Measurements from ENCODE around the gene RUVBL2. TPM values are rescaled to one million over a fixed set of nuclear protein-coding genes. Genes with fewer than 3 reads are reported as not detected.
"Not testable (repeated sequence)": the region's sequence is repeated elsewhere in the genome, so short reads cannot be mapped to it uniquely, and the experiment has no call there.

RUVBL2 gene
- total RNA-seq, 1 experiment from 2014 or later: 322 TPM

DNA sequence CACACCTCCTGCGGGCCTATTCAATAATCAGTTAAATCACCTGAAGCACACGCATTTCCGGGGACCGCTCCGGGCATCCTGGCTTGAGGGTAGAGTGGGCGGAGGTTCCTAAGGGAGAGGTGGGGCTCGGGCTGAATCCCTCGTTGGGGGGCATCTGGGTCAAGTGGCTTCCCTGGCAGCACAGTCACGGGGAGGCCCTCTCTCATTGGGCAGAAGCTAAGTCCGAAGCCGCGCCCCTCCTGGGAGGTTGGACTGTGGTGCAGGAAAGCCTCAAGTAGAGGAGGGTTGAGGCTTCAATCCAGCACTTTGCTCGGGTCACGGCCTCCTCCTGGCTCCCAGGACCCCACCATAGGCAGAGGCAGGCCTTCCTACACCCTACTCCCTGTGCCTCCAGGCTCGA lies 49.9 kb downstream of the RUVBL2 start, which contains the start of gene CGB5:
TSS of gene CGB5 (plus strand) at position 301 of the 400 bp plus-strand sequence. CDS start 362 bp downstream, outside the sequence.
- DNase-seq (ENCODE audit: low read depth in 1 of 2, low spot score in 2 of 2); H3K4me3 ChIP-seq; H3K27me3 ChIP-seq (replicated peaks); H3K27ac ChIP-seq; H3K9me3 ChIP-seq (replicated peaks); H3K36me3 ChIP-seq: not testable (repeated sequence)
- H3K4me1 ChIP-seq (replicated peaks): peaks cover 15% of the 10 kb centered on the region

DNA sequence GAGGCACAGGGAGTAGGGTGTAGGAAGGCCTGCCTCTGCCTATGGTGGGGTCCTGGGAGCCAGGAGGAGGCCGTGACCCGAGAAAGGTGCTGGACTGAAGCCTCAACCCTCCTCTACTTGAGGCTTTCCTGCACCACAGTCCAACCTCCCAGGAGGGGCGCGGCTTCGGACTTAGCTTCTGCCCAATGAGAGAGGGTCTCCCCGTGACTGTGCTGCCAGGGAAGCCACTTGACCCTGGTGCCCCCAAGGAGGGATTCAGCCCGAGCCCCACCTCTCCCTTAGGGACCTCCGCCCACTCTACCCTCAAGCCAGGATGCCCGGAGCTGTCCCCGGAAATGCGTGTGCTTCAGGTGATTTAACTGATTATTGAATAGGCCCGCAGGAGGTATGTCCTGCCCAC lies 55.3 kb downstream of the RUVBL2 start, which contains the start of gene CGB8:
TSS of gene CGB8 (minus strand) at position 101 of the 400 bp plus-strand sequence. CDS start 372 bp downstream, outside the sequence.
- H3K4me1 ChIP-seq (replicated peaks); H3K4me3 ChIP-seq; H3K36me3 ChIP-seq; DNase-seq (ENCODE audit: low read depth in 1 of 2, low spot score in 2 of 2); H3K27me3 ChIP-seq (replicated peaks); H3K9me3 ChIP-seq (replicated peaks); H3K27ac ChIP-seq: not testable (repeated sequence)

DNA sequence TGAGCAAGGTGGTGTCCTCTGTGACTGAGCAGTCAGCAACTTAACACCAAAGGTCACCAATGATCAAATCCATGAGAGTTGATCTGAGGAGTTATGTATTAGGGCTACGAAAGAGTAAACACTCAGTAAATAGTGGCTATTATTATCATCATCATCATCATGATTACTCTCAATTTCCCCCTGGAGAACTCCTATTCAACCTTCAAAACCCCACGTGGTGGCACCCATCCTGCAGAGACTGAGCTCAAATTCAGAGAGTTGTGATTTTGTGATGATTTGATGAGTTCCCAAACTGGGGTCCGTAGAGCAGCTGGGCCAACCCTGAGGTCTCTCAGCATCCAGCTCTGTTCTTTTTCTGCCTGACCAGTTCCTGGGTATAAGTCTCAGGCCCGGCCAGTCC lies 56.1 kb downstream of the RUVBL2 start:
- H3K9me3 ChIP-seq (replicated peaks); DNase-seq (ENCODE audit: low read depth in 1 of 2, low spot score in 2 of 2); H3K4me1 ChIP-seq (replicated peaks); H3K36me3 ChIP-seq; H3K27me3 ChIP-seq (replicated peaks); H3K27ac ChIP-seq; H3K4me3 ChIP-seq: not testable (repeated sequence)

DNA sequence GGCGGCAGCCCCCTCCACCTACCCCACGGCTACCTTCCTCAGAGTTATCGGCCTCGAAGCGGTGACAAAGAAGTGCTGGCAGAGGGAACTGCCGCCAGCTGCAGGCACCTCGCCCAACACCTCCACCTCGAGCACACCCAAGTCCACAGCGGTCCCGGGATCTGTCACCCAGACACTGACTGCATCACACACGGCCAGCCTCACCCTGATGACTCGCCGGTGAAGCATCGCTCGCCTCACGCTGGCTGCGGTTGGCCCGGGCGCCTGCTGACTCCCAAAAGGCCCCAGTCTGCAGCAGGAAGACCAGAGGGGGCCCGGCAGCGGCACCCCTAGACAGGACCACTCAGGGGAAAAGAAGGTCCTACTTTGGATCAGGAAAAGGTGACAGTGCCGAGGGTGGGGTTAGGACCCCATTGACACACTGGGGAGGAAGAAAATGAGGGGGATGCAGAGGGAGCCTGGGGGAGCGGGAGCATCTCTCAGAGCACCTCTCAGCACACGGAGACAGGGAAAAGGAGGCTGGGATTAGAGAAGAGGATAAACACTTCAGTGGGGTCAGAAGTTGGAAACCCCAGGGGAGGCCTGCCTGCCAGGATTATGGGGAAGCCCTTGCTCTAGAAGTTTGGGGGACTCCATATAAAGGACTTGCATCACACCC lies 56.8 kb downstream of the RUVBL2 start:
- not testable (repeated sequence) for H3K27me3 ChIP-seq (replicated peaks); H3K9me3 ChIP-seq (replicated peaks); H3K36me3 ChIP-seq; H3K27ac ChIP-seq; H3K4me1 ChIP-seq (replicated peaks); H3K4me3 ChIP-seq
- peak; percentile 60 to 83 for DNase-seq (ENCODE audit: low read depth in 1 of 2, low spot score in 2 of 2)

DNA sequence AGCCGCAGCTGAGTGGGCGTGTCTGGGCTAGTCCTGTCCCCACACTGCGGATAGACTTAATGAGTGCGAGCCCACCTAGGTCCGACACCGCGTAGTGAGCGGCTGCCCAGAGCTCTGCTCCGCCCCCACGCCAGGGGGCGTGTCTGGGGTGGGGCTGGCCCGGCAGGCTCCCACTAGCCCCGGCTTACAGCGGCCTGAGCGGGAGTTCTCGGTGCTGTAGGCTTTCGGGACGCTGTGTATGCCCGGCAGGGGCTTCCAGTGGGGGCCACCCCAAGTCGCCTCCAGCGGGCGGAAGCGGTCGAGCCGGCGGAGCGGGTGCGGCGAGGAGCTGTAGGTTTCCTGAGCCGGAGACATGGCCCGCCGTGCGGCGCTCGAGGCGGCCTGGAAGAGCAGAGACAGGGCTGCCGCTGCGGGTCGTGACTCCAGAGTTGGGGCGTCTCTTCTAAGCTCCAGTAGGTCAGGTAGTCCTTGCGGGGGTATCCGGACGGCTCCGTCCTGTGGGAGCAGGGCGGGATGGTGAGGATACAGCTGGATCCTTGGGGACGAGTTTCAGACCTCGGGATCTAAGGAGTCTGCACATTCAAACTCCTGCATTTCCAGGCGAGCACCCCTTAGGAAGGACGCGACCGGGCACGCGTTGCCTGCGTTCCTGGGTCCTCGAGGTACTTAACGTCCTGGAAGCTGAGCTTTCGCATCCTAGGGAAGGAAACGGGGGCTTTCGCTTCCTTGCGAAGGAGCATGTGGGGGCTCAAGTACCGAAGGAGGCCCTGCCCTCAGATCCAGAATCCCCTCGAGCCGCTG lies 62.6 kb downstream of the RUVBL2 start:
- H3K27me3 ChIP-seq (replicated peaks): no peaks in the 10 kb centered on the region
- no peaks in the 10 kb centered on the region for H3K36me3 ChIP-seq
- peak overlapping the region; percentile 50 for H3K4me3 ChIP-seq
- no peak overlapping the region for H3K27ac ChIP-seq
- DNase-seq (ENCODE audit: low read depth in 1 of 2, low spot score in 2 of 2): peak; percentile 71
- no peaks in the 10 kb centered on the region for H3K9me3 ChIP-seq (replicated peaks)
- peaks cover 23% of the 10 kb centered on the region for H3K4me1 ChIP-seq (replicated peaks)

DNA sequence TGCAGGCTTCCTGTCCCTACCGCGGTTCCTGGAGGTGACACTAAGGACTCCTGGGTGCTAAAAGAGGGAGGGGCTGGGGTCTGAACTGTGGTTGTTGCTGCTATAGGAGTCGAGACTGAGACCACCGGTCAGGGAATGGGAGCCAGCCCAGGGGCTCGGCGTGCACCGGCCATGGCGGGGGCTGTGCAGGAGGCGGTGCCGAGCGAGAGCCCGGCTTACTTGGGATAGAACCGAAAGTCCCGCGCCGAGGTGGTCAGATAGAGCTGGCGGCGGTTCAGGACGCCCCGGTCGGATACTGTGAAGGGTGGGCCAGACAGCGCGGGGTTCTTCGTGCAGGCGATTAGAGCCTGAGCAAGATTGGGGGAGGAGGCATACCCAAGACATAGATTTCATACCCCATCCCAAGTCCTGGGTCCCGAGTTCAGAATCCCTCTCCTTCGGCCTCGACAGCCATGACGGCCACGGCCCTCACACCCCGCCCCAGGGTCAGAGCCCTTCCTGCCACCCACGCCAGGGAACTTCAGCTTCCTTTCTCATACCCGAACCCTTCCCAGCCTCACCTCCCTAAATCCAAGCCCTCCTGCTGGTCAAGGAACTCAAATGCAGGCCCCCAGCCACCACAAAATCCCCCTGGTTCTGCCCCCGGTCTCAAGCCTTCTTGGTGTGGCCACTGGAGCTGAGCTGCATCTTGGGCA lies 63.4 kb downstream of the RUVBL2 start:
- H3K9me3 ChIP-seq (replicated peaks); H3K36me3 ChIP-seq; H3K27ac ChIP-seq; H3K27me3 ChIP-seq (replicated peaks): not testable (repeated sequence)
- H3K4me3 ChIP-seq: peak overlapping the region; percentile 50
- DNase-seq (ENCODE audit: low read depth in 1 of 2, low spot score in 2 of 2): peak in 1 of 2 experiments; percentile 21
- H3K4me1 ChIP-seq (replicated peaks): peaks cover 23% of the 10 kb centered on the region

DNA sequence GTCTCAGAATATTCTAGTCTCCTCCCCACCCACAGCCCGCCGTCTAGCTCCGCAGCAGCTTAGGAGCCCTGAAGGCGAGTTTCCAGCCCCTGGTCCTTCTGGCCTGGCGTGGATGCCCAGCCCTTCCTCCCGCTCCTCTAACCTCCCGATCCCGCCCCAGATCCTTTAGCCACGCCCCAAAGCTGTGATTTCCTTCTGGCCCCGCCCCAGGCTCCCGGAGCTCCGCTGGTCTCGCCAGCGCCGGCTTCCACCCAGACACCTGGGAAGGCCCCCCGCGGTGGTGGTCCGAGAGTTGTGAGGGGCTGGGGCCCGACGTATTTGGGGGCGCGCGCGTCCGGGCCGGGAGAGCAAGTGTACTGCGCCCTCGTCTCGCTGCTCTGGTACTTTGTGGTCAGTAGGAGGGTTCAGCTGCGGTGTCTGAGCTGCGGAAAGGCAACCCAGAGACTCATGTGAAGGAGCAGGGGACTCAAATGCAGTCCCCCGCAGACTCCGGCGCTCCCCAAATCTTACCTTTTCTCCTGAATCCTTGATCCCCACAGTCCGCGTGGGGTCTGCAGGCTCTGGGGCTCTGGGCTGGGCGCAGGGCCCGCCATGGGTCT lies 64.0 kb downstream of the RUVBL2 start, which contains the start of gene CGB7:
TSS of gene CGB7 (minus strand) at position 114 of the 599 bp plus-strand sequence. CDS start 2,374 bp downstream, outside the sequence.
- Histone ChIP-seq H3K9me3 (replicated peaks) (no peaks in the 10 kb centered on the region), H3K36me3 (no peaks in the 10 kb centered on the region), H3K4me1 (replicated peaks) (peaks cover 23% of the 10 kb centered on the region), H3K27me3 (replicated peaks) (no peaks in the 10 kb centered on the region), H3K4me3 (peak within 1 kb of the TSS; percentile 50), H3K27ac (no peak within 1 kb of the TSS)
- DNase-seq (ENCODE audit: low read depth in 1 of 2, low spot score in 2 of 2): peak; percentile 47 to 75

DNA sequence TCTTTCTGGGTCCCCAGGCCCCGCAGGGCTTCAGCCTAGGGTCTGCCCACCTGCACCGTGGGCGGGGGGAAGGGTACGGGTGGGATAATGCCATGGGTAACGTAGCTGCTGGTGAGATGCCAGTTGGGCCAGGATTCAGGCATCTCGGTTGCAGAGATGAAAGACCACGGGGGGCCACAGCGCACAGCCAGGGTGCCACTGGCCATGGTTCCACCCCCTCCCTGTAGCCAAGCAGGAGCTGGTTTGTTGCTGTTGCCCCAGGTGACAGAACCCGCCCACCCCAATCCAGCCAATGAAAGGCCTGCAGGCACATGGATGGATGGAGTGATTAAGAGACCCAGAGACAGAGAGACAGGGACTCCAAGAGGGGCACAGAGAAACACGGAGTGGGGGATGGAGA lies 64.9 kb downstream of the RUVBL2 start:
- Histone ChIP-seq H3K4me3 (no peak overlapping the region), H3K27me3 (replicated peaks) (no peaks in the 10 kb centered on the region), H3K9me3 (replicated peaks) (no peaks in the 10 kb centered on the region), H3K27ac (no peak overlapping the region), H3K36me3 (no peaks in the 10 kb centered on the region), H3K4me1 (replicated peaks) (peaks cover 23% of the 10 kb centered on the region)
- no peak for DNase-seq (ENCODE audit: low read depth in 1 of 2, low spot score in 2 of 2)

DNA sequence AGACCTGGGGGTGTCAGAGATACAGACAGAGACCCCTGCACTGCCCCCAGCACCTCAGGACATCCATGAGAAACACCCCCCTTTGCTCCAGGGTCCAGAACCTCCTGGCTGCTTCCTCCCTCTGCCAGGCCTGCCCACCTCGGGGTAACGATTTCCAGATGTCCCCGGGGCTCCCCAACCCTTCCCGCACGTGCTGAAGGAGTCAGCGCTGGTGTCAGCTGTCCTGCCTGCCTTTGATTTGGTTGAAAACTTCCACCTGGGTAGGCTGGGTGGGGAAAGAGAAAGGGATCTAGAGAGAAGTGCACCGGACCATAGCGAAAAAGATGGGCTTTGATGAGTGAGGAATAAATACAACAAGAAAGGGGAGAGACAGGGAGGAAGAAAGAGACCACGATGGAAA lies 65.4 kb downstream of the RUVBL2 start:
- Histone ChIP-seq H3K36me3 (no peaks in the 10 kb centered on the region), H3K27me3 (replicated peaks) (peaks cover 1% of the 10 kb centered on the region), H3K27ac (no peak overlapping the region), H3K4me1 (replicated peaks) (peaks cover 23% of the 10 kb centered on the region), H3K9me3 (replicated peaks) (no peaks in the 10 kb centered on the region), H3K4me3 (no peak overlapping the region)
- DNase-seq (ENCODE audit: low read depth in 1 of 2, low spot score in 2 of 2): no peak

DNA sequence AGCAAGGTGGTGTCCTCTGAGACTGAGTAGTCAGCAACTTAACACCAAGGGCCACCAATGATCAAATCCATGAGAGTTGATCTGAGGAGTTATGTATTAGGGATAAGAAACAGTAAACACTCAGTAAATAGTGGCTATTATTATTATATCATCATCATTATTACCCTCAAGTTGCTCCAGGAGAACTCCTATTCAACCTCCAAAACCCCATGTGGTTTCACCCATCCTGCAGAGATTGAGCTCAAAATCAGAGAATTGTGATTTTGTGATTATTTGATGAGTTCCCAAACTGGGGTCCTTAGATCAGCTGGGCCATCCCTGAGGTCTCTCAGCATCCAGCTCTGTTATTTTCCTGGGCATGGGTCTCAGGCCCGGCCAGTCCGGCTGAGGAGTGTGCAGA lies 67.3 kb downstream of the RUVBL2 start:
- peaks cover 9% of the 10 kb centered on the region for H3K27me3 ChIP-seq (replicated peaks)
- peaks cover 19% of the 10 kb centered on the region for H3K4me1 ChIP-seq (replicated peaks)
- no peak for DNase-seq (ENCODE audit: low read depth in 1 of 2, low spot score in 2 of 2)
- H3K27ac ChIP-seq: no peak overlapping the region
- no peaks in the 10 kb centered on the region for H3K36me3 ChIP-seq
- H3K9me3 ChIP-seq (replicated peaks): no peaks in the 10 kb centered on the region
- H3K4me3 ChIP-seq: no peak overlapping the region

DNA sequence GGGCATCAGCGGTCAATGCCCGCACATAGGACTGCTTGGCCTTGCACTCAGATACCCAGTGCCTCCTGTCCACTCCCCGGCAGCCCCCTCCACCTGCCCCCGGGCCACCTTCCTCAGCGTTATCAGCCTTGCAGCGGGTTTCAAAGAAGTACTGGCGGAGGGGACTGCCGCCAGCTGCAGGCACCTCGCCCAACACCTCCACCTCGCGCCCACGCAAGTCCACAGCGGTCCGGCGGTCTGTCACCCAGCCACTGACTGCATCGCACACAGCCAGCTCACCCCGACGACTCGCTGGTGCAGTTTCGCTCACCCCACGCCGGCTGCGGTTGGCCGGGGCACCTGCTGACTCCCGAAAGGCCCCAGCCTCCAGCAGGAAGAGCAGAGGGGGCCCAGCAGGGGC lies 67.8 kb downstream of the RUVBL2 start:
- Histone ChIP-seq H3K27me3 (replicated peaks) (peaks cover 11% of the 10 kb centered on the region), H3K4me1 (replicated peaks) (peaks cover 15% of the 10 kb centered on the region), H3K27ac (no peak overlapping the region), H3K4me3 (no peak overlapping the region), H3K36me3 (no peaks in the 10 kb centered on the region), H3K9me3 (replicated peaks) (no peaks in the 10 kb centered on the region)
- no peak for DNase-seq (ENCODE audit: low read depth in 1 of 2, low spot score in 2 of 2)

DNA sequence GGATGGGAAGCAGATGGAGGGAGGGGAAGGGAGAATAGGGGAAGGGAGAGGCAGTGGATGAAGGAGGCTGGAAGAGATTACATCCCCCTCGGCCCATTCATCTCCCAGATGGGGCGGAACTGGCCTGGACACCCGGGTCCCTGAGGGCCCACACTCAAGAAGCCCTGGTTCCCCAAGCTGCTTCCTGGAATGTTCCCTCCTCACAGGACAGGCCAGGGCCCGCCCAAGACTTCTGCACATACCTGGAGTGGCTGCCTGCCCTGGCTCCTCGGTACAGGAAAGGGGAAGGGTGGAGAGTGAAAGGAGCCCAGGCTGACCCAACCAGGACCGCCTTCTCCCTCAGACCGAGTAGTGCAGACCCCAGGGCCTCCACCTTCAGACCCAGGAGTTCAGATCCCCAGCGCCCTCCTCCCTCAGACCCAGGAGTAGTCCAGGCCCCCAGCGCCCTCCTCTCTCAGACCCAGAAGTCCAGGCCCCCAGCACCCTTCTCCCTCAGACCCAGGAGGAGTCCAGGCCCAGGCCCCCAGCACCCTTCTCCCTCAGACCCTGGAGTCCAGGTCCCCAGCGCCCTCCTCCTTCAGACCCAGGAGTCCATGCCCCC lies 70.4 kb downstream of the RUVBL2 start:
- Histone ChIP-seq H3K4me1 (replicated peaks) (no peaks in the 10 kb centered on the region), H3K36me3 (no peaks in the 10 kb centered on the region), H3K9me3 (replicated peaks) (peaks cover 4% of the 10 kb centered on the region; the same call in 1 of the 2 replicates), H3K27me3 (replicated peaks) (peaks cover 16% of the 10 kb centered on the region), H3K4me3 (no peak overlapping the region), H3K27ac (no peak overlapping the region)
- DNase-seq (ENCODE audit: low read depth in 1 of 2, low spot score in 2 of 2): no peak
